Activated naive CD8-positive, alpha-beta T cell (primary cell): Measurements from ENCODE around the gene FIGNL2.
"Not testable (repeated sequence)": the region's sequence is repeated elsewhere in the genome, so short reads cannot be mapped to it uniquely, and the experiment has no call there.

Experiments used
- H3K27ac Mint-ChIP-seq: one replicate; pipeline ENCODE4 v1.8.0; 2021; ENCODE audit warnings: mixed read lengths
- H3K27me3 Mint-ChIP-seq: one replicate; pipeline ENCODE4 v1.8.0; 2021; ENCODE audit warnings: mixed read lengths
- H3K36me3 Mint-ChIP-seq: one replicate; pipeline ENCODE4 v1.8.0; 2021; ENCODE audit warnings: mixed read lengths
- H3K4me1 Mint-ChIP-seq: one replicate; pipeline ENCODE4 v1.8.0; 2021; ENCODE audit warnings: low read depth, mixed read lengths
- H3K4me3 Mint-ChIP-seq: one replicate; pipeline ENCODE4 v1.8.0; 2021; ENCODE audit warnings: mild to moderate bottlenecking, mixed read lengths
- H3K9me3 Mint-ChIP-seq: one replicate; pipeline ENCODE4 v1.8.0; 2021; ENCODE audit warnings: low read depth, mixed read lengths

FIGNL2 gene

GRCh38 chr12:51811203-51812202, 37.0 kb downstream of the FIGNL2 start:
- no peaks in the 10 kb centered on the region for H3K9me3 Mint-ChIP-seq
- H3K4me1 Mint-ChIP-seq: peaks cover 8% of the 10 kb centered on the region
- no peaks in the 10 kb centered on the region for H3K36me3 Mint-ChIP-seq
- H3K27me3 Mint-ChIP-seq: no peaks in the 10 kb centered on the region
- no peak overlapping the region for H3K27ac Mint-ChIP-seq
- no peak overlapping the region for H3K4me3 Mint-ChIP-seq

- H3K4me3 Mint-ChIP-seq: no peak overlapping the region
- no peaks in the 10 kb centered on the region for H3K27me3 Mint-ChIP-seq
- H3K4me1 Mint-ChIP-seq: no peaks in the 10 kb centered on the region
- H3K36me3 Mint-ChIP-seq: no peaks in the 10 kb centered on the region
- H3K27ac Mint-ChIP-seq: no peak overlapping the region
- H3K9me3 Mint-ChIP-seq: no peaks in the 10 kb centered on the region
Observed at GRCh38 chr12:51809193-51809592, 39.3 kb downstream of the FIGNL2 start.

- H3K4me1 Mint-ChIP-seq: no peaks in the 10 kb centered on the region
- no peaks in the 10 kb centered on the region for H3K27me3 Mint-ChIP-seq
- H3K27ac Mint-ChIP-seq: no peak overlapping the region
- H3K9me3 Mint-ChIP-seq: no peaks in the 10 kb centered on the region
- H3K4me3 Mint-ChIP-seq: no peak overlapping the region
- H3K36me3 Mint-ChIP-seq: no peaks in the 10 kb centered on the region
Observed at GRCh38 chr12:51806896-51807295, 41.6 kb downstream of the FIGNL2 start.

GRCh38 chr12:51801027-51801426, 47.5 kb downstream of the FIGNL2 start:
- Mint-ChIP-seq H3K36me3 (no peaks in the 10 kb centered on the region), H3K27me3 (no peaks in the 10 kb centered on the region), H3K4me3 (no peak overlapping the region), H3K9me3 (no peaks in the 10 kb centered on the region), H3K27ac (no peak overlapping the region), H3K4me1 (no peaks in the 10 kb centered on the region)

GRCh38 chr12:51798501-51798900, 50.0 kb downstream of the FIGNL2 start:
- Mint-ChIP-seq H3K27ac (no peak overlapping the region), H3K4me3 (no peak overlapping the region), H3K4me1 (no peaks in the 10 kb centered on the region), H3K9me3 (no peaks in the 10 kb centered on the region), H3K36me3 (no peaks in the 10 kb centered on the region), H3K27me3 (no peaks in the 10 kb centered on the region)

GRCh38 chr12:51798051-51798450, 50.5 kb downstream of the FIGNL2 start:
- H3K36me3 Mint-ChIP-seq, H3K4me1 Mint-ChIP-seq, H3K27ac Mint-ChIP-seq, H3K27me3 Mint-ChIP-seq, H3K9me3 Mint-ChIP-seq, H3K4me3 Mint-ChIP-seq: not testable (repeated sequence)

- H3K27ac Mint-ChIP-seq: no peak overlapping the region
- H3K9me3 Mint-ChIP-seq: no peaks in the 10 kb centered on the region
- H3K36me3 Mint-ChIP-seq: no peaks in the 10 kb centered on the region
- no peaks in the 10 kb centered on the region for H3K4me1 Mint-ChIP-seq
- no peaks in the 10 kb centered on the region for H3K27me3 Mint-ChIP-seq
- H3K4me3 Mint-ChIP-seq: no peak overlapping the region
Observed at GRCh38 chr12:51797301-51797700, 51.2 kb downstream of the FIGNL2 start.

GRCh38 chr12:51793201-51793600, 55.3 kb downstream of the FIGNL2 start:
- Mint-ChIP-seq H3K9me3 (no peaks in the 10 kb centered on the region), H3K27me3 (no peaks in the 10 kb centered on the region), H3K36me3 (no peaks in the 10 kb centered on the region), H3K27ac (no peak overlapping the region), H3K4me3 (no peak overlapping the region), H3K4me1 (no peaks in the 10 kb centered on the region)

GRCh38 chr12:51792417-51792816, 56.1 kb downstream of the FIGNL2 start:
- no peak overlapping the region for H3K4me3 Mint-ChIP-seq
- no peak overlapping the region for H3K27ac Mint-ChIP-seq
- no peaks in the 10 kb centered on the region for H3K36me3 Mint-ChIP-seq
- no peaks in the 10 kb centered on the region for H3K4me1 Mint-ChIP-seq
- H3K9me3 Mint-ChIP-seq: no peaks in the 10 kb centered on the region
- no peaks in the 10 kb centered on the region for H3K27me3 Mint-ChIP-seq

- Mint-ChIP-seq H3K27me3 (no peaks in the 10 kb centered on the region), H3K36me3 (no peaks in the 10 kb centered on the region), H3K4me1 (peaks cover 16% of the 10 kb centered on the region), H3K4me3 (no peak overlapping the region), H3K27ac (no peak overlapping the region), H3K9me3 (no peaks in the 10 kb centered on the region)
Observed at GRCh38 chr12:51788876-51789275, 59.6 kb downstream of the FIGNL2 start.

- no peaks in the 10 kb centered on the region for H3K9me3 Mint-ChIP-seq
- H3K27me3 Mint-ChIP-seq: no peaks in the 10 kb centered on the region
- H3K27ac Mint-ChIP-seq: no peak overlapping the region
- peaks cover 23% of the 10 kb centered on the region for H3K4me1 Mint-ChIP-seq
- no peaks in the 10 kb centered on the region for H3K36me3 Mint-ChIP-seq
- no peak overlapping the region for H3K4me3 Mint-ChIP-seq
Observed at GRCh38 chr12:51785906-51786305, 62.6 kb downstream of the FIGNL2 start.

GRCh38 chr12:51784688-51785087, 63.8 kb downstream of the FIGNL2 start:
- Mint-ChIP-seq H3K36me3 (no peaks in the 10 kb centered on the region), H3K27ac (peak overlapping the region; percentile 46), H3K4me1 (peaks cover 35% of the 10 kb centered on the region), H3K4me3 (no peak overlapping the region), H3K27me3 (no peaks in the 10 kb centered on the region), H3K9me3 (no peaks in the 10 kb centered on the region)

GRCh38 chr12:51779876-51780275, 68.6 kb downstream of the FIGNL2 start:
- H3K27me3 Mint-ChIP-seq: peaks cover 1% of the 10 kb centered on the region
- H3K9me3 Mint-ChIP-seq: no peaks in the 10 kb centered on the region
- peaks cover 32% of the 10 kb centered on the region for H3K4me1 Mint-ChIP-seq
- no peaks in the 10 kb centered on the region for H3K36me3 Mint-ChIP-seq
- H3K27ac Mint-ChIP-seq: peak overlapping the region; percentile 2
- no peak overlapping the region for H3K4me3 Mint-ChIP-seq

- Mint-ChIP-seq H3K4me3 (no peak overlapping the region), H3K36me3 (no peaks in the 10 kb centered on the region), H3K4me1 (peaks cover 24% of the 10 kb centered on the region), H3K27ac (no peak overlapping the region), H3K27me3 (peaks cover 1% of the 10 kb centered on the region), H3K9me3 (no peaks in the 10 kb centered on the region)
Observed at GRCh38 chr12:51777973-51778372, 70.5 kb downstream of the FIGNL2 start.

GRCh38 chr12:51777457-51777856, 71.1 kb downstream of the FIGNL2 start:
- H3K9me3 Mint-ChIP-seq: no peaks in the 10 kb centered on the region
- H3K4me1 Mint-ChIP-seq: peaks cover 23% of the 10 kb centered on the region
- H3K27ac Mint-ChIP-seq: no peak overlapping the region
- H3K4me3 Mint-ChIP-seq: no peak overlapping the region
- no peaks in the 10 kb centered on the region for H3K36me3 Mint-ChIP-seq
- peaks cover 1% of the 10 kb centered on the region for H3K27me3 Mint-ChIP-seq

- Mint-ChIP-seq H3K36me3 (no peaks in the 10 kb centered on the region), H3K4me3 (no peak overlapping the region), H3K27me3 (peaks cover 1% of the 10 kb centered on the region), H3K27ac (no peak overlapping the region), H3K4me1 (peaks cover 8% of the 10 kb centered on the region), H3K9me3 (no peaks in the 10 kb centered on the region)
Observed at GRCh38 chr12:51774933-51775332, 73.6 kb downstream of the FIGNL2 start.
